GM19035 (cell line): ENCODE data around the gene CFAP92.
"Not testable (repeated sequence)": the region's sequence is repeated elsewhere in the genome, so short reads cannot be mapped to it uniquely, and the experiment has no call there.

Experiments
- ATAC-seq: cut with Tn5 transposase; IDR thresholded peaks from one replicate; pipeline ENCODE4 v1.9.1; 2021; ENCODE audit not compliant: unreplicated experiment

CFAP92 gene

GRCh38 chr3:128942161-128942952, 51.5 kb downstream of the CFAP92 start:
- no peak for ATAC-seq

- ATAC-seq, result no peak
These were observed 53.6 kb downstream of the CFAP92 start for GRCh38 chr3:128940252-128940651.

GRCh38 chr3:128936341-128936740, 57.5 kb downstream of the CFAP92 start:
- no peak for ATAC-seq

- no peak for ATAC-seq
These were observed 58.0 kb downstream of the CFAP92 start for GRCh38 chr3:128935922-128936321.

GRCh38 chr3:128933922-128934253, 60.0 kb downstream of the CFAP92 start:
- ATAC-seq, result no peak

GRCh38 chr3:128933213-128933921, 60.5 kb downstream of the CFAP92 start:
- ATAC-seq, result no peak

- ATAC-seq, result no peak
These were observed 61.2 kb downstream of the CFAP92 start for GRCh38 chr3:128932516-128933212.

GRCh38 chr3:128931046-128931445, 62.8 kb downstream of the CFAP92 start:
- ATAC-seq, result no peak

GRCh38 chr3:128929364-128929763, 64.5 kb downstream of the CFAP92 start:
- ATAC-seq, result no peak

GRCh38 chr3:128923986-128924385, 69.9 kb downstream of the CFAP92 start:
- not testable (repeated sequence) for ATAC-seq

- ATAC-seq, result no peak
These were observed 70.3 kb downstream of the CFAP92 start for GRCh38 chr3:128923576-128923975.

GRCh38 chr3:128922804-128923459, 70.9 kb downstream of the CFAP92 start:
- no peak for ATAC-seq

GRCh38 chr3:128919988-128920387, 73.9 kb downstream of the CFAP92 start:
- no peak for ATAC-seq

GRCh38 chr3:128917291-128917690, 76.6 kb downstream of the CFAP92 start:
- no peak for ATAC-seq

- no peak for ATAC-seq
These were observed 78.8 kb downstream of the CFAP92 start for GRCh38 chr3:128914966-128915645.

- ATAC-seq, result no peak
These were observed 82.0 kb downstream of the CFAP92 start for GRCh38 chr3:128911911-128912310.

- ATAC-seq, result no peak
These were observed 83.9 kb downstream of the CFAP92 start for GRCh38 chr3:128910006-128910405.

GRCh38 chr3:128908951-128909350, 84.9 kb downstream of the CFAP92 start:
- no peak for ATAC-seq

GRCh38 chr3:128907706-128908445, 86.0 kb downstream of the CFAP92 start:
- ATAC-seq, result no peak
